Neuron (in vitro differentiated cells): ENCODE data around the gene SLC22A1.
"Not testable (repeated sequence)": the region's sequence is repeated elsewhere in the genome, so short reads cannot be mapped to it uniquely, and the experiment has no call there.

ENCODE experiments used
- H2AFZ ChIP-seq: one replicate; pipeline ENCODE4 v1.6.1; 2013; ENCODE audit warnings: low read depth, mild to moderate bottlenecking, inconsistent platforms, low read length, moderate library complexity
- H3K27me3 ChIP-seq: one replicate; pipeline ENCODE4 v1.6.1; 2013; ENCODE audit warnings: low read length; ENCODE audit not compliant: insufficient read depth
- H3K36me3 ChIP-seq: one replicate; pipeline ENCODE4 v1.6.1; 2013; ENCODE audit warnings: low read length; ENCODE audit not compliant: insufficient read depth
- H3K4me1 ChIP-seq: one replicate; pipeline ENCODE4 v1.6.1; 2013; ENCODE audit warnings: low read length; ENCODE audit not compliant: insufficient read depth
- H3K4me3 ChIP-seq: 2 replicates; pipeline ENCODE4 v1.5.1; 2013; ENCODE audit warnings: mild to moderate bottlenecking, low read length, moderate library complexity
- H3K9me3 ChIP-seq: one replicate; pipeline ENCODE4 v1.6.1; 2013; ENCODE audit warnings: low read length

Gene SLC22A1

DNA sequence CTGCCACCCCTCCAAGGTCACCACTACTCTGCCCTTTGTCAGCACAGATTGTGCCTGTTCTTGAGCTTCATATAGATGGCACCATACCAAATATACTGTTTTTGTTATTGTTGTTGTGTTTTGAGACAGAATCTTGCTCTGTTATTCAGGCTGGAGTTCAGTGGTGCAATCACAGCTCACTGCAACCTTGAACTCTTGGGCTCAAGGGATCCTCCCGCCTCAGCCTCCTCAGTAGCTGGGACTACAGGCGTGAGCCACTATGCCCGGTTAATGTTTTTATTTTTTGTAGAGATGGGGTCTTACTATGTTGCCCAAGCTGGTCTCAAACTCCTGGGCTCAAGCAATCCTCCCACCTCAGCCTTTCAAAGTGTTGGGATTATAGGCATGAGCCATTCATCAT lies 18.9 kb downstream of the SLC22A1 start:
- H3K36me3 ChIP-seq, H3K4me1 ChIP-seq, H2AFZ ChIP-seq, H3K27me3 ChIP-seq, H3K4me3 ChIP-seq, H3K9me3 ChIP-seq: not testable (repeated sequence)

DNA sequence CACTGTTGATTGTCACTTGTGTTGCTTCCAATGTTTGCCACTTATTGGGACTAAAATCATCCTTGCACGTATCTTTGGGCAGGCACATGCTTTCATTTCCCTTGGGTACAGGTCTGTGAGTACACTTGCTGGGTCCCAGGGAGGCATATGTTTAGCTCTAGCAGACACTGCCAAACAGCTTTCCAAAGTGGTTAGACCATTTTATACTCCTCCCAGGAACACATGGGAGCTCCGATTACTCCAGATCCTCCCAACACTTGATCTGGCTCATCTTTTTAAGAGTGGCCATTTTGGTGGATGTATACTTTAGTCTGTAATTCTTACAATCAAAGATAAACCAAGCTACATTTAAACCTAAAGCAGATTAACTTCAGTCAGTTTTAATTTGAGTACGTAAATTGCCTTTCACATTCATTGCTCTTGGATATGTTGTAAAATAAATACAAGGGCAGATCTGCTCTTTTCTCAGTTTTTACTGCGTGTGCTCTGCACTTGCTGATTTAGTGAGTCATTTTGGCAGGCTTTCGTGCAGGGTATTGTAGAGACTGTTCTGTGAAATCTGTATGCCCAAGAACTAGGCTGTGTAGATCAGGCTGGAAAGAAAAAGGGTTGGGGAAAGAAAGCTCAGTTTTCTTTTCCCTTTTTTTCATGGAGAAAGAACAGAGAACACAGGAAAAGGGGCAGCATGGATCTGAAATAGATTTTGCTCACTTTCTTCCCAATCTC lies 19.5 kb downstream of the SLC22A1 start:
- Histone ChIP-seq H3K4me1 (peaks cover 2% of the 10 kb centered on the region), H3K36me3 (no peaks in the 10 kb centered on the region), H3K4me3 (no peak overlapping the region), H3K9me3 (no peaks in the 10 kb centered on the region), H2AFZ (no peak overlapping the region), H3K27me3 (no peaks in the 10 kb centered on the region)

DNA sequence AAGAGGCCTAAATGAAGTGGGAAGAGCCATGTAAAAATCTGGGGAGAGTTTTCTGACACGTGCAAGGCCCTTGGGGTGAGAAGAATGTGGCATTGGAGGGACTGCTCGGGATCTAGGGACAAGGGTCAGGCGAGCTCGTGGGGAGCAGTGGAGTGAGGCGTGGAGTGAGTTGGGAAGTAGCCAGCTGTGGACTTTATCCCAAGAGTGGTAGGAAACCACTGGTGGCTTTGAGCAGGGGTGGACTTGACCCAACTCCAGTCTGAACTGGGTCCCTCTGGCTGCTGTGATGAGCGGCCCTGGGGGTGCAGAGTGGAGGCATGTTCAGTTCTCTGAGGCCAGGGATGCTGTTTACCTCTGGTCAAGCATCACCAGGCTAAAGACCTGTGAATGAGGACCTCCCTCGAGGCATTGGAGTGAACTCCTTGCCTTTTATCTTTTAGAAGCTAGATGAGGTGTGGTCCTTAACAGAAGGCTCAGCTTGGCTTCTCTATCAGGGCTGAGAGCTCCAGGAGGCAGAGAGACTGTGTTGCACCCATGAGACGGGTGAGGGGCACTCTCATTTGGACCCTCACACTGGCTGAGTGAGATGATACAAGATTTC lies 20.6 kb downstream of the SLC22A1 start:
- Histone ChIP-seq H3K4me1 (peaks cover 2% of the 10 kb centered on the region), H3K4me3 (no peak overlapping the region), H3K27me3 (no peaks in the 10 kb centered on the region), H2AFZ (no peak overlapping the region), H3K9me3 (no peaks in the 10 kb centered on the region), H3K36me3 (no peaks in the 10 kb centered on the region)

DNA sequence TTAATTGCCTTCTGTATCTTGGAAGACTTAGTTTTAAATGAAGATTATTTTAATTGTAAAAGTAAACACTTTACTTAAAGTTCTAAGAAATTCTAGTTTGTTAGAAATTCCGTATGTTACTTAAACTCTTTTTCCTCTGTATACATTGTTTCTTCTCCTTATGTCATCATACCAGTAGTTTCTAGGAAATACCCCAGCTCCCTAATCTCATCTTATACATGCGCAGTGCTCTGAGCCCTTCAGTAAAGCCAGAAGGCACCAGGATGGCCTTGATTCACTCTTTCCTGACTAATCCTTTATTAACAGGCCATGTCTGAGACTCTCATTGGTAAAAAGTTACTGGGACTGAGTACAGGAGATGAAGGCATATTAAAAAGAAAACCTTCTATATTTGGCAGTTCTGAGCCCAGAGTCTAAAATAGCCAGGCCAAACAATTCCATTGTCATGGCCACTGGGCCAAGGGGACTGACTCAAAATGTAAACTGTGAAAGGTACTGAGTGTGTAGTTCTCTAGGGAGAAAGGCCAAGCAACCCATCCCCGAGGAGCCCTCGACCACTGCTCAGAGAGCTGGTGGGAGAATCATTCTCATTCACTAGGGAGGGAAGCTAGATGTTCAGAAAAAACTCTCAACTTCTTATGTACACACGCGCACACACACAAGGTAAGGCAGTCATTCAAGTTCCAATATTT lies 25.0 kb downstream of the SLC22A1 start:
- no peaks in the 10 kb centered on the region for H3K4me1 ChIP-seq
- H3K36me3 ChIP-seq, result no peaks in the 10 kb centered on the region
- H3K4me3 ChIP-seq, result no peak overlapping the region
- no peak overlapping the region for H2AFZ ChIP-seq
- no peaks in the 10 kb centered on the region for H3K27me3 ChIP-seq
- no peaks in the 10 kb centered on the region for H3K9me3 ChIP-seq

DNA sequence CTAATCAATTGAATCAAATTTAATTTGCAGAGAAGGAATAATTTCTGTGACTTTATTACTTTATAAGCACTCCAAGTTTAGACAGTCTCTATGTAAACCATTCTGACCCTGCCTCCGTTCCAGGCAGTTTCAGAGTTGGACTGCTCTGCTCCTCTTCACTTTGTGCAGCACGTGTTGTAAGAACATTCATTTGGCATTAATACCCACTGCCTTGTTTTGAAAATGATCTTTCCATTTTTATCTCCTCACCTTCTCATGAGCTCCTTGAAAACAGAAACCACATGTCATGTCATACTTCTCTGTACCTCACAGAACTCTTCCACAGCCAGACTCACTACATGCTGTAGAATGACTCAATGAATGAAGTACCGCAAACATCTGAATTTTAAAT lies 25.5 kb downstream of the SLC22A1 start:
- Histone ChIP-seq H2AFZ (no peak overlapping the region), H3K4me1 (no peaks in the 10 kb centered on the region), H3K36me3 (no peaks in the 10 kb centered on the region), H3K4me3 (no peak overlapping the region), H3K9me3 (no peaks in the 10 kb centered on the region), H3K27me3 (no peaks in the 10 kb centered on the region)

DNA sequence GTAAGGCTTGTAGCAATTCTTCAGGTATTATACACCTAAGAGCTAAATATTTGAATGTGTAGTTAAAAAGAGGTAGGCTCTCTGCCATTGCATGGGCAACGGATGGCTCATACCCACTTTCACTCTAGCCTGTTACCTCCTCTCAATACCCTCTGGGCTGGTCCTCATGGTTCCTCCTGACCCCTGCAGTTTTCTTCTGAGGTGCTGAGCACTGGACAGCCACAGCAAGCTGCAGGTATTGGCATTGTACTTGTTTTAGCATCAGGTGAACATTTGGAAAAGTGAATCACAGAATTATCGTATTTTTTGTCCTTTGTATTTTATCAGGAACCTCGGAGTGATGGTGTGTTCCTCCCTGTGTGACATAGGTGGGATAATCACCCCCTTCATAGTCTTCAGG lies 32.9 kb downstream of the SLC22A1 start:
- H3K36me3 ChIP-seq, result no peaks in the 10 kb centered on the region
- no peaks in the 10 kb centered on the region for H3K4me1 ChIP-seq
- H3K27me3 ChIP-seq, result no peaks in the 10 kb centered on the region
- H3K4me3 ChIP-seq, result no peak overlapping the region
- no peak overlapping the region for H2AFZ ChIP-seq
- no peaks in the 10 kb centered on the region for H3K9me3 ChIP-seq

DNA sequence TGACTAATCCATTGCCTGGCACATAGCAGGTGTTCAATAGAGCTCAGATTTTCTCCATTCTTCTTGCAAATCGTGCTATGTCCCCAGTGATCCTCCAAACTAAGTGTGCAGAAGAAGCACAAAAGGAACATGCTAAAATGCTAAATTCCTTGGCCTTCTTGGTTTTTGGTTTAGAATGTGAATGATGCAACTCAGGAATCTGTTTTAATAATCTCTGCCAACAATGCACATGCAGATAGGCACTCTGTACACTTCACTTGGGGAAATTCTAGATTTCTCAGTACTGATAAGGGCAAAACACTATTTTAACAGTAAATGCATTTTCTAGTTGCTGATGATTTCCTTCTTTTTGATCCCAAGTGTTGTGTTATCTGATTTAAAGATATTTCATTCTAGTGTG lies 35.2 kb downstream of the SLC22A1 start:
- no peak overlapping the region for H2AFZ ChIP-seq
- peaks cover 7% of the 10 kb centered on the region for H3K4me1 ChIP-seq
- H3K4me3 ChIP-seq, result no peak overlapping the region
- no peaks in the 10 kb centered on the region for H3K27me3 ChIP-seq
- no peaks in the 10 kb centered on the region for H3K9me3 ChIP-seq
- H3K36me3 ChIP-seq, result no peaks in the 10 kb centered on the region

DNA sequence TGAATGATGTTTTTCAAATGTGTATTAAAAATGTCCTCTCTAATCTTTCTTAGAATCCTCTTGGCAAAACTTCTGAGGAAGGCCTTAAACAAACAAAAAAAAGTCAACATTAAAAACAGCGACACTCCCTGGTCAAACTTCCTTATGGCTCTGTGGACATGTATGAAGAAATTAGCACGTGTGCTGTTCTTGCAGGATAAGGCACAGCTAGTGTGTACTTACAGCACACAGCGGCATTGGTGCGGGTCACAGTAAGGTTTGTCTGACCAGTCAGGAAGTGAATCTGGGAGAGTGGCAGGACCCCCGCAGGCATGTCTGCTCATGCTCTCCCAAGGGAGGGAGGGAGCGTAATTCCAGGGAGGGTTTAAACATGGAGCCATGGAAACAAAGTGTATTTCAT lies 38.8 kb downstream of the SLC22A1 start:
- H3K4me1 ChIP-seq, result peaks cover 7% of the 10 kb centered on the region
- no peaks in the 10 kb centered on the region for H3K27me3 ChIP-seq
- no peak overlapping the region for H2AFZ ChIP-seq
- no peaks in the 10 kb centered on the region for H3K36me3 ChIP-seq
- no peaks in the 10 kb centered on the region for H3K9me3 ChIP-seq
- no peak overlapping the region for H3K4me3 ChIP-seq

DNA sequence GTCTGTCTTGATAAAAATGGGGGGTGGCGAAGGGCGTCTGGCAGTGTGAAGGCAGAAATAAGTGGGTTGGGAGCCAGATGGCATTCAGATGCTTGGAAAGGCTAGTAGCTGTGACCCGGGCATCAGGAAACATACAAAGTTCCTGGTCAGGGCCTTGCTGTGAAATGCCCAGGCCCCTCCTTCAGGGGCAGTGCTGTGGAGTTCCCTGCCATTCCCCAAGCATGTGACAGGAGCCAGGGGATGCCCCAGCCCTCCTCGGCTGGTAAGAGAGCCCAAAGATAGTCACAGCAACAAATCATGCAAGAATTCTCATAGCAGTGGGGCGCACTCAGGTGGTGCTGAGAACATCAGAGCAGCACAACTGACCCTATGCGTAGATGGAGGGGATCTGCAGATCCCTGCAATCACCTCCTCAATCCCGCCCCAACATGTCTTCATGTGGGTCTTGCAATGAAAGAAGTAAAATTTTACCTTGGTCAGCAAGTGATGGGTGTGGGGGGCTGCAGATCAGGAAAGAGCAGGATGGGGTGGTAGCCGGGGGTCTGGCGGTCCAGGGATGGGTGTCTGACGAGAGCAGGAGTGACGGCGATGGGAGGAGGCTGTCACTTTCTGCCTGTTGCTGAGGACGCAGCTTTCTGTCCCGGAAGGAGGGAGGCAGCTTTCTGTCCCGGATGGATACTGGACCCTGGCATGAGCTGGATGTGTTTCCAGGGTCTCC lies 39.5 kb downstream of the SLC22A1 start:
- no peaks in the 10 kb centered on the region for H3K9me3 ChIP-seq
- H3K4me1 ChIP-seq, result peaks cover 7% of the 10 kb centered on the region
- no peaks in the 10 kb centered on the region for H3K36me3 ChIP-seq
- H3K4me3 ChIP-seq, result no peak overlapping the region
- no peak overlapping the region for H2AFZ ChIP-seq
- no peaks in the 10 kb centered on the region for H3K27me3 ChIP-seq

DNA sequence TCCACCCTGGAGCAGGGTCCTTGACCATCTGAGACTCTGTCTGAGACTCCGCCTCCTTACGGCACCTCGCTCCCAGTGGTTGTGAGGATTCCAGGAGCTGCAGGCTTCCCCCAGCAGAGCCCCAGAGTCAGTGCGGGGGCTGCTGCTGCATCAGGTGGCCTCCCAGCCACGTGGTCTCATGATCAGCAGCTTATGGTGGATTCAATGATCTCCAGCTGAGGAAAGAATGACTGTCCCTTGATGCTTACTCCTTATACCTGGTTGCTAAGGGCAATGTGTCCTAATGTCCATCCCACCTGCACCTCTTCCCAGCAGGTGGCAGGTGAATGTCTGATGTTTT lies 40.0 kb downstream of the SLC22A1 start:
- H3K4me3 ChIP-seq, result no peak overlapping the region
- H3K9me3 ChIP-seq, result no peaks in the 10 kb centered on the region
- no peak overlapping the region for H2AFZ ChIP-seq
- no peaks in the 10 kb centered on the region for H3K27me3 ChIP-seq
- H3K36me3 ChIP-seq, result no peaks in the 10 kb centered on the region
- peaks cover 7% of the 10 kb centered on the region for H3K4me1 ChIP-seq

DNA sequence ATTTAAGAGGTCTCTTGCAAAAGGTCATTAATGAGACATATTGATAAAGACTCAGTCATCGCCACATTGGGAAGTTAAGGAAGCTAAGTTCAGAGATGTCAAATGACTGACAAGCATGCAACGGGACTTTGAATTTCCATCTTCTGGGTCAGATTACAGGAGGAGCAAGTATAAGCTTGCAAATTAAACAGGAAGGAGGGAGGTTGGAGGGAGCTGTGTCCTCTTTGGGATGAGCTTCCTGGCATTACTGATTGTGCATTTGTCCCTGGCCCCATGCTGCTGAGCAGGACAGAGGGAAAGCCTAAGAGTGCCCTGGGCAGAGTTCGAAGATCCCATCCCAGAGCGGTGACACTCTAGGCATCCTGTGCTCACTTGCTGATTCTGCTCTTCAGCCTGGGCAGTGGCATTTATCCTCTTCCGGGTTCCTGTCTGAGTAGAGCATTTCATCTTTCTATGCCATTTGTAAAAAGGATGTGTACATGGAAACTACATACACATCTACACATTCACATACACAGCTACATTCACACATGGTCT lies 40.5 kb downstream of the SLC22A1 start:
- no peaks in the 10 kb centered on the region for H3K9me3 ChIP-seq
- H2AFZ ChIP-seq, result no peak overlapping the region
- no peaks in the 10 kb centered on the region for H3K36me3 ChIP-seq
- H3K4me1 ChIP-seq, result peaks cover 7% of the 10 kb centered on the region
- H3K4me3 ChIP-seq, result no peak overlapping the region
- no peaks in the 10 kb centered on the region for H3K27me3 ChIP-seq

DNA sequence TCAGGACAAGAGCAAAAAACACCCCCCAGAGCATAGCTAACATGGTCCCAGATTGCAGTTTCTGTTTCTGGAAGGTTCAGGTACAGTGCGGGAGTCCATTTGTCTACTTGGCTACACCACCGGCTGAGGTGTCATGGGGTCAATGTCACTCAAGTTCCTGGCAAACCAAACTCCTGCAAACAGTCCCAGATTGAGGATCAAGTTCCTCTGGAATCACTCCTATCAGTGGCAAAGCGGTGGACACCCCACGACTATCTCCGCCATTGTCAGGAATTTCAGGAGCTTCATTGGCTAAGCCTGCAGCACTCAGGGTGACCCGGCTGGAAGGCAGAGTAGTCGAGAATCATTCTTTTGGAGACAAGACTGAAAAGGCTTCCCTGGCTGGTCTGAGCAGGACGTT lies 41.8 kb downstream of the SLC22A1 start:
- H3K27me3 ChIP-seq, result no peaks in the 10 kb centered on the region
- no peak overlapping the region for H2AFZ ChIP-seq
- H3K4me3 ChIP-seq, result no peak overlapping the region
- H3K4me1 ChIP-seq, result peaks cover 7% of the 10 kb centered on the region
- H3K9me3 ChIP-seq, result no peaks in the 10 kb centered on the region
- no peaks in the 10 kb centered on the region for H3K36me3 ChIP-seq

DNA sequence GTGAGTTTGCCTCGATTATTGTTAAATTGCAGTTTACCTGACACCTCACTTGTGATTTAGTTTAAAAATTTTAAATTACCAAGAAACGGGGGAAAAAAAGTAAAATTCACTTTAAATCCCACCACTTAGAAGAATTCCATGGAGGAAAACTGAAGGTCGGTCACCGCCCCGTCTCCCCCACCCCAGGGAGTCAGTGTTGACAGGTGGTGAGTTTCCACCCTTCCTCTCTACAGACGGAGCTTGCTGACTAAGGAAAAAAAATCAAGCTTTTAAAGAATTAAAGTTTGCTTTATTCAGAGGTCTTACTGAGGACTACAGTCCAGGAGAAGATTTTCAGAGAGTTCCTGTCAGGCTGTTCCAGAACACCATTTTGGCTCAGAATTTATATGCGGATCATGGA lies 42.3 kb downstream of the SLC22A1 start:
- peaks cover 7% of the 10 kb centered on the region for H3K4me1 ChIP-seq
- no peaks in the 10 kb centered on the region for H3K36me3 ChIP-seq
- no peaks in the 10 kb centered on the region for H3K9me3 ChIP-seq
- no peak overlapping the region for H3K4me3 ChIP-seq
- no peaks in the 10 kb centered on the region for H3K27me3 ChIP-seq
- no peak overlapping the region for H2AFZ ChIP-seq
